Panc1 (cell line): ENCODE data around the gene CPT1B. TPM values are rescaled to one million over a fixed set of nuclear protein-coding genes. Genes with fewer than 3 reads are reported as not detected.

Source experiments
- ATAC-seq: fragments of 200-7000 bp; cut with Tn5 transposase; 2 replicates; pipeline ENCODE4 v1.9.1; 2020; ENCODE audit warnings: mild to moderate bottlenecking, moderate library complexity
- BruUV-seq: library from RNA; stranded (reverse); fragments of 400-500 nt; replicated peaks from 2 replicates; lab custom pipeline; 2021; lab: Mats Ljungman, UMichigan
- CTCF ChIA-PET: fragments of 300-600 bp; sonication (Branson Sonifier 250); formaldehyde crosslinking; loops from one replicate; lab custom pipeline; 2022; ENCODE audit warnings: antibody characterized with exemption; lab: Charles Lee
- POLR2A ChIA-PET: fragments of 300-600 bp; sonication (Branson Sonifier 250); formaldehyde crosslinking; loops from one replicate; lab custom pipeline; 2022; ENCODE audit warnings: antibody characterized with exemption; lab: Charles Lee
- DNase-seq: peaks from one replicate; pipeline ENCODE4 v3.0.0-alpha.2; 2010; ENCODE audit warnings: low read depth, low spot score
- H3K27ac ChIP-seq: 2 replicates; pipeline ENCODE4 v1.5.1; 2011; ENCODE audit warnings: mild to moderate bottlenecking, low read length, inconsistent platforms
- H3K27me3 ChIP-seq: fragments of 200-500 bp; sonication (Bioruptor generic); 2 replicates; pipeline ENCODE4 v1.6.0; 2014; ENCODE audit warnings: low read length, inconsistent platforms; ENCODE audit not compliant: control insufficient read depth, insufficient read depth
- H3K36me3 ChIP-seq: fragments of 200-500 bp; sonication (Bioruptor generic); 2 replicates; pipeline ENCODE4 v1.5.1; 2014; ENCODE audit warnings: inconsistent platforms, mild to moderate bottlenecking, low read length, moderate library complexity; ENCODE audit not compliant: control insufficient read depth, insufficient read depth
- H3K4me1 ChIP-seq: 2 replicates; pipeline ENCODE4 v1.5.1; 2011; ENCODE audit warnings: inconsistent platforms, mild to moderate bottlenecking, low read length, moderate library complexity; ENCODE audit not compliant: control insufficient read depth, insufficient read depth
- H3K4me3 ChIP-seq, 2 experiments: 2 replicates each; pipeline ENCODE4 v1.5.1; 2011 to 2012; ENCODE audit warnings: low read depth in 2 of 2, low read length in 2 of 2, mild to moderate bottlenecking in 2 of 2, inconsistent platforms in 1 of 2, moderate library complexity in 1 of 2
- H3K9me3 ChIP-seq: fragments of 200-500 bp; sonication (Bioruptor generic); 2 replicates; pipeline ENCODE4 v1.5.1; 2014; ENCODE audit warnings: low read depth, mild to moderate bottlenecking, inconsistent platforms, low read length, moderate library complexity; ENCODE audit not compliant: control insufficient read depth, insufficient read depth
- CTCF ChIP-seq: fragments of 450-650 bp; IDR thresholded peaks from 2 replicates; pipeline ENCODE4 v1.5.1; 2017; ENCODE audit warnings: mild to moderate bottlenecking
- POLR2AphosphoS5 ChIP-seq: IDR thresholded peaks from 2 replicates; pipeline ENCODE4 v1.6.1; 2012; ENCODE audit warnings: mild to moderate bottlenecking, low read depth, low read length, moderate library complexity
- REST ChIP-seq, 2 experiments: IDR thresholded peaks; 2 replicates each; pipeline ENCODE4 v1.6.1; 2011 to 2012; ENCODE audit warnings: low read depth in 2 of 2, control low read depth in 1 of 2, low read length in 1 of 2, mild to moderate bottlenecking in 1 of 2, moderate library complexity in 1 of 2; ENCODE audit not compliant: insufficient read depth in 1 of 2
- SIN3A ChIP-seq: IDR thresholded peaks from 2 replicates; pipeline ENCODE4 v1.6.1; 2012; ENCODE audit warnings: low read depth, mild to moderate bottlenecking, low read length, moderate library complexity, borderline replicate concordance; ENCODE audit not compliant: insufficient read depth
- TCF7L2 ChIP-seq: IDR thresholded peaks from 2 replicates; pipeline ENCODE4 v1.6.1; 2011; ENCODE audit warnings: mild to moderate bottlenecking, low read depth, low read length, inconsistent platforms
- in situ Hi-C: cut with HindIII; loops from 2 replicates; pipeline ENCODE4 v1.10.0; 2016; ENCODE audit warnings: low sequenced_read_pairs, low pct_unique_long_range_greater_than_20kb
- intact Hi-C: fragments of 100-400 bp; cut with micrococcal nuclease; formaldehyde crosslinking; loops from one replicate; pipeline ENCODE4 v1.10.0; 2022; ENCODE audit not compliant: unreplicated experiment
- total RNA-seq: library from RNA; stranded (reverse); gene quantifications from one replicate; pipeline ENCODE4 v1.2.1, GENCODE V29; 2021; ENCODE audit not compliant: unreplicated experiment

Gene CPT1B
- total RNA-seq, 1 experiment from 2014 or later: 18.4 TPM

- TF ChIP-seq POLR2AphosphoS5 (peak; percentile 47; the same call in 1 of the 2 replicates), SIN3A (peak; percentile 49; the same call in 1 of the 2 replicates), TCF7L2 (no peak), REST (IDR thresholded peaks at IDR 0.05; ENCODE audit: insufficient read depth in 1 of 2, low read depth in 2 of 2, low read length in 1 of 2) (no peak), CTCF (peak; percentile 82)
- DNase-seq (no peak), ATAC-seq (peak; percentile 37)
- no TSS peak for BruUV-seq
- H3K9me3 ChIP-seq: no peaks in the 10 kb centered on the region
- no peaks in the 10 kb centered on the region for H3K27me3 ChIP-seq
- H3K36me3 ChIP-seq: no peaks in the 10 kb centered on the region; the same call in 1 of the 2 replicates
- CTCF ChIA-PET: interaction anchor here (0.8 to 1.4 kb wide), 4 partner anchors 9 to 94 kb away, joined by 3 to 12 read pairs (median 10); partner anchors contain the start of genes LMF2 and NCAPH2
- POLR2A ChIA-PET: interaction anchor here (0.6 kb wide), 1 partner anchor 173 kb away, joined by 3 read pairs; no protein-coding TSS in a partner anchor
- in situ Hi-C loops (no loop called here), intact Hi-C loops (no loop called here)
- H3K4me3 ChIP-seq: peak overlapping the region; percentile 65 to 69
- peak overlapping the region; percentile 79; the same call in 1 of the 2 replicates for H3K27ac ChIP-seq
- peaks cover 4% of the 10 kb centered on the region for H3K4me1 ChIP-seq
These were observed 52.0 kb downstream of the CPT1B start for GRCh38 chr22:50526108-50526833.

- Histone ChIP-seq H3K27ac (no peak overlapping the region; the same call in 1 of the 2 replicates), H3K4me1 (peaks cover 4% of the 10 kb centered on the region), H3K4me3 (peak overlapping the region; percentile 65 to 69), H3K9me3 (no peaks in the 10 kb centered on the region), H3K36me3 (no peaks in the 10 kb centered on the region; the same call in 1 of the 2 replicates), H3K27me3 (no peaks in the 10 kb centered on the region)
- intact Hi-C loops (no loop called here), in situ Hi-C loops (no loop called here)
- no TSS peak for BruUV-seq
- no peak for TF ChIP-seq REST (IDR thresholded peaks at IDR 0.05; ENCODE audit: insufficient read depth in 1 of 2, low read depth in 2 of 2, low read length in 1 of 2)
- TF ChIP-seq POLR2AphosphoS5: no peak
- no peak for TF ChIP-seq SIN3A
- TF ChIP-seq TCF7L2: no peak
- TF ChIP-seq CTCF: no peak
- POLR2A ChIA-PET: interaction anchor here (0.5 to 0.6 kb wide), 2 partner anchors 24 to 174 kb away, joined by 3 read pairs; no protein-coding TSS in a partner anchor
- DNase-seq (no peak), ATAC-seq (peak; percentile 32; the same call in 1 of the 2 replicates)
- CTCF ChIA-PET: interaction anchor here (0.7 to 1.4 kb wide), 5 partner anchors 9 to 95 kb away, joined by 3 to 12 read pairs (median 9); partner anchors contain the start of genes LMF2 and NCAPH2
These were observed 52.4 kb downstream of the CPT1B start for GRCh38 chr22:50525858-50526107.
